Muscle of back (tissue), 11 donors: ENCODE data around the gene BANP. TPM values are rescaled to one million over a fixed set of nuclear protein-coding genes. Genes with fewer than 3 reads are reported as not detected.
A peak's percentile ranks its signal among the peaks of the same experiment; 100 is the strongest.
"Not testable (repeated sequence)": the region's sequence is repeated elsewhere in the genome, so short reads cannot be mapped to it uniquely, and the experiment has no call there.

Experiments used
- DNase-seq, 3 donors: peaks; one replicate each; pipeline versions ENCODE4 v3.0.0 to v3.0.0-alpha.2; 2013
- polyA plus RNA-seq, 10 donors: library from polyadenylated mRNA; unstranded; fragments of 120-200 nt; gene quantifications; one replicate each; pipeline ENCODE4 v1.2.1, GENCODE V29; 2013; ENCODE audit not compliant: insufficient read length in 10 of 10

The BANP gene
- polyA plus RNA-seq, 10 donors, result 10.4 to 15.2 (median 13.2) TPM

GRCh38 chr16:88118852-88119741 is 167.9 kb downstream of the BANP start:
- peak in 2 of 3 donors; percentile 38 to 70 for DNase-seq

GRCh38 chr16:88119881-88120751 is 168.9 kb downstream of the BANP start:
- not testable (repeated sequence) for DNase-seq

- DNase-seq, result no peak
Observed at GRCh38 chr16:88120812-88121211, 169.6 kb downstream of the BANP start.

- DNase-seq, result not testable (repeated sequence)
Observed at GRCh38 chr16:88121391-88121790, 170.2 kb downstream of the BANP start.

- DNase-seq, result no peak
Observed at GRCh38 chr16:88121886-88122580, 170.8 kb downstream of the BANP start.

Other genes with a start within 250 kb of the BANP start
- gene KLHDC4, start 185.4 kb upstream of the BANP start, polyA plus RNA-seq, result 10 to 100 TPM; 18.3 to 29.1 (median 23.6) TPM
- 10 to 100 TPM in 3 of 10 donors, 1 to 10 TPM in 7; 7.6 to 11.2 (median 9.2) TPM for gene SLC7A5, start 81.9 kb upstream of the BANP start, polyA plus RNA-seq
- gene CA5A, start 14.9 kb upstream of the BANP start, polyA plus RNA-seq, result under 1 TPM; 0.03 to 0.17 (median 0.08) TPM